Stimulated activated naive CD8-positive, alpha-beta T cell treated with anti-CD3 and anti-CD28 coated beads, Interleukin-15, amount 100 ng/mL, for 72 hours (primary cell): ENCODE measurements around the gene CLBA1.

Experiments
- ATAC-seq: fragments of 150-1000 bp; cut with Tn5 transposase; 2 replicates; pipeline ENCODE4 v1.10.0; 2021; ENCODE audit warnings: mild to moderate bottlenecking, moderate library complexity
- DNase-seq, 2 donors: peaks; one replicate each; pipeline ENCODE4 v3.0.0; 2021 to 2022
- H3K27ac Mint-ChIP-seq, 2 donors: one replicate each; pipeline ENCODE4 v1.8.0; 2022; ENCODE audit warnings: mild to moderate bottlenecking in 2 of 2, mixed read lengths in 2 of 2, moderate library complexity in 2 of 2
- H3K27me3 Mint-ChIP-seq: one replicate; pipeline ENCODE4 v1.8.0; 2022; ENCODE audit warnings: mixed read lengths
- H3K4me1 Mint-ChIP-seq: one replicate; pipeline ENCODE4 v1.8.0; 2022; ENCODE audit warnings: mild to moderate bottlenecking, mixed read lengths
- H3K4me3 Mint-ChIP-seq, 2 donors: one replicate each; pipeline ENCODE4 v1.8.0; 2022; ENCODE audit warnings: mild to moderate bottlenecking in 2 of 2, mixed read lengths in 2 of 2, moderate library complexity in 1 of 2
- H3K9me3 Mint-ChIP-seq, 2 donors: one replicate each; pipeline ENCODE4 v1.8.0; 2022; ENCODE audit warnings: mixed read lengths in 2 of 2

Gene CLBA1

GRCh38 chr14:104956290-104956890 lies 29.2 kb upstream of the CLBA1 start:
- H3K4me1 Mint-ChIP-seq: no peaks in the 10 kb centered on the region
- ATAC-seq (no peak), DNase-seq (no peak)
- no peaks in the 10 kb centered on the region for H3K9me3 Mint-ChIP-seq
- H3K4me3 Mint-ChIP-seq: no peak overlapping the region
- peak overlapping the region in 1 of 2 donors; percentile 27 for H3K27ac Mint-ChIP-seq
- H3K27me3 Mint-ChIP-seq: peaks cover 31% of the 10 kb centered on the region

GRCh38 chr14:104957146-104958113 lies 28.2 kb upstream of the CLBA1 start:
- Mint-ChIP-seq H3K4me3 (no peak overlapping the region), H3K9me3 (no peaks in the 10 kb centered on the region), H3K27ac (peak overlapping the region in 1 of 2 donors; percentile 49), H3K27me3 (peaks cover 31% of the 10 kb centered on the region), H3K4me1 (no peaks in the 10 kb centered on the region)
- DNase-seq (no peak), ATAC-seq (no peak)

GRCh38 chr14:104964546-104964945 lies 21.0 kb upstream of the CLBA1 start:
- no peak for ATAC-seq
- peaks cover 10% of the 10 kb centered on the region for H3K4me1 Mint-ChIP-seq

GRCh38 chr14:104965561-104966231 lies 19.9 kb upstream of the CLBA1 start:
- Mint-ChIP-seq H3K9me3 (no peaks in the 10 kb centered on the region), H3K4me3 (no peak overlapping the region), H3K27me3 (peaks cover 41% of the 10 kb centered on the region), H3K27ac (no peak overlapping the region), H3K4me1 (peaks cover 10% of the 10 kb centered on the region)
- ATAC-seq (peak; percentile 21), DNase-seq (no peak)

More at GRCh38 chr14:104964546-104964945, 21.0 kb upstream of the CLBA1 start:
- Mint-ChIP-seq H3K27ac (no peak overlapping the region), H3K27me3 (peaks cover 45% of the 10 kb centered on the region), H3K4me3 (no peak overlapping the region), H3K9me3 (no peaks in the 10 kb centered on the region)
- DNase-seq: no peak

GRCh38 chr14:104966261-104966865 lies 19.2 kb upstream of the CLBA1 start:
- peaks cover 10% of the 10 kb centered on the region for H3K4me1 Mint-ChIP-seq
- H3K27me3 Mint-ChIP-seq: peaks cover 40% of the 10 kb centered on the region
- H3K4me3 Mint-ChIP-seq: no peak overlapping the region

GRCh38 chr14:104966981-104967385 lies 18.6 kb upstream of the CLBA1 start:
- no peak for DNase-seq
- H3K4me3 Mint-ChIP-seq: no peak overlapping the region
- peaks cover 40% of the 10 kb centered on the region for H3K27me3 Mint-ChIP-seq
- ATAC-seq: no peak
- H3K27ac Mint-ChIP-seq: no peak overlapping the region
- H3K4me1 Mint-ChIP-seq: peaks cover 10% of the 10 kb centered on the region
- H3K9me3 Mint-ChIP-seq: no peaks in the 10 kb centered on the region

More at GRCh38 chr14:104966261-104966865, 19.2 kb upstream of the CLBA1 start:
- H3K27ac Mint-ChIP-seq: no peak overlapping the region
- ATAC-seq (no peak), DNase-seq (no peak)
- H3K9me3 Mint-ChIP-seq: no peaks in the 10 kb centered on the region

GRCh38 chr14:104967386-104968152 lies 18.0 kb upstream of the CLBA1 start:
- no peak overlapping the region for H3K27ac Mint-ChIP-seq
- H3K9me3 Mint-ChIP-seq: no peaks in the 10 kb centered on the region
- no peak for DNase-seq
- H3K4me1 Mint-ChIP-seq: peaks cover 10% of the 10 kb centered on the region
- no peak overlapping the region for H3K4me3 Mint-ChIP-seq
- peaks cover 40% of the 10 kb centered on the region for H3K27me3 Mint-ChIP-seq
- ATAC-seq: no peak

- ATAC-seq: no peak
- H3K27me3 Mint-ChIP-seq: peaks cover 40% of the 10 kb centered on the region
Observed at GRCh38 chr14:104968153-104968527, 17.4 kb upstream of the CLBA1 start.

GRCh38 chr14:104968541-104969401 lies 16.8 kb upstream of the CLBA1 start:
- ATAC-seq (no peak), DNase-seq (no peak)
- Mint-ChIP-seq H3K4me3 (no peak overlapping the region), H3K27me3 (peaks cover 40% of the 10 kb centered on the region), H3K4me1 (peaks cover 10% of the 10 kb centered on the region), H3K9me3 (no peaks in the 10 kb centered on the region), H3K27ac (no peak overlapping the region)

More at GRCh38 chr14:104968153-104968527, 17.4 kb upstream of the CLBA1 start:
- H3K9me3 Mint-ChIP-seq: no peaks in the 10 kb centered on the region
- DNase-seq: no peak
- no peak overlapping the region for H3K27ac Mint-ChIP-seq
- no peak overlapping the region for H3K4me3 Mint-ChIP-seq
- H3K4me1 Mint-ChIP-seq: peaks cover 10% of the 10 kb centered on the region

- H3K4me1 Mint-ChIP-seq: peaks cover 10% of the 10 kb centered on the region
- H3K27me3 Mint-ChIP-seq: peaks cover 47% of the 10 kb centered on the region
- H3K9me3 Mint-ChIP-seq: no peaks in the 10 kb centered on the region
- no peak overlapping the region for H3K4me3 Mint-ChIP-seq
- ATAC-seq (no peak), DNase-seq (no peak)
- H3K27ac Mint-ChIP-seq: no peak overlapping the region
Observed at GRCh38 chr14:104969741-104970230, 15.8 kb upstream of the CLBA1 start.

- peaks cover 11% of the 10 kb centered on the region for H3K4me1 Mint-ChIP-seq
- no peak overlapping the region for H3K27ac Mint-ChIP-seq
- H3K9me3 Mint-ChIP-seq: no peaks in the 10 kb centered on the region
- no peak for ATAC-seq
- no peak for DNase-seq
- no peak overlapping the region for H3K4me3 Mint-ChIP-seq
- peaks cover 51% of the 10 kb centered on the region for H3K27me3 Mint-ChIP-seq
Observed at GRCh38 chr14:104970231-104971068, 15.1 kb upstream of the CLBA1 start.

GRCh38 chr14:104971447-104972240 lies 13.9 kb upstream of the CLBA1 start:
- Mint-ChIP-seq H3K27me3 (peaks cover 53% of the 10 kb centered on the region), H3K9me3 (no peaks in the 10 kb centered on the region), H3K4me3 (no peak overlapping the region), H3K4me1 (peaks cover 21% of the 10 kb centered on the region), H3K27ac (no peak overlapping the region)
- ATAC-seq: no peak
- no peak for DNase-seq
